Measurements from ENCODE around the gene GREM2.

GREM2 gene

DNA sequence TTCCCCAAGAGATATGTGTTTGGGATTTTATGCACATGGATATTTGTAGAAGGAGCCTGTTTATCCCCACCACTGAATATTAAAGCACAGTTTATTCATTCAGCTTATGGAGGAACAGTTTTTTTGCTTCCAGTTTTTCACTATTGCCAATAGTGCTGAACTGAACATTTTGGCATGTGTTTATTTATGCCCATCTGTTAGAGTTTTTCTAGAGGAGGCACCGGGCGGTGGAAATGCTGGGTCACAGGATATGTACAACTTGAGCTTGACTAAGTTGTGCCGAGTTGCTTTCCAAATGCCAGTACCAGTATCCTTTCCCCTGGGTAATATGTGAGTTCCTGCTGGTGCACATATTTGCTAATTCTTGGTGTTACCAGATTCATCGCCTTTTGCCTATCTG lies 111.3 kb downstream of the GREM2 start:
- no peak for DNase-seq (ENCODE audit: low read depth)

DNA sequence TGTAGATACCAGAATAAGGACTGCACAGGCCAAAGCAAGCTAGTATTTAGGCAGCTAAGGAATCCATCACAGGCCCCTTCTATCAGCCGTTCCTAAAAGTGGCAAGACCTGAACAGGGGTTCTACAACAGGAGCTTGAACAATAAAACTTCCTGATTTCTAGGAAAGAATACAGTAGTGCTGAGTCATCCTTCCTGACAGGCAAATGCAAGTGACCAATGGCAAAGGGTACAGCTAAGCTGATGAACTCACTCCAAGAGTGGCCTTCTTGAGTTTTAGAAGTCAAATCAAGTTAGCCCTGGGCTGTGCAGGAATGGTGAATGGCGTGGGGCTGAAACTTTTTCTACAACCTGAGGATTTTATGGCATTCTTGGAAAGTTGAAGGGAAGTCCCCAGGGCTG lies 112.9 kb downstream of the GREM2 start:
- no peak for DNase-seq (ENCODE audit: low read depth)

DNA sequence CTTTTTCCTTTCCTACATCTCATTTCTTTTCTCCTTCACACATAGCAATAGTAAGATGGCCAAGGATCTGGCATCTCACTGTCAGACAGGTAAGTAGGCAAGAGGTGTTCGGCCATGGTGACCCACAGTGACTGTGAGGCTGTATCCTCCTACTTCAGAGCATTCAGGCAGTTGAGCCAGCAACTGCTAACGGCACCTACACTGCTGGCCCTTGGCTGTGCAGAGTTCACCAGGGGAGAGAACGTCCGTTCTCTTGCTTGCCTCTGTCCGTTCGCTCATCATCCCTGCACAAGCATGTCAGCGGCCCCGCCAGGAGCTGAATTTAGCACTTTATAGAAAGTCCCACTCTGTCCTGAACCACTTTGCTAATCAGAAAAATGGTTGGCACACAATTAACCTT lies 113.6 kb downstream of the GREM2 start:
- DNase-seq (ENCODE audit: low read depth), result no peak

DNA sequence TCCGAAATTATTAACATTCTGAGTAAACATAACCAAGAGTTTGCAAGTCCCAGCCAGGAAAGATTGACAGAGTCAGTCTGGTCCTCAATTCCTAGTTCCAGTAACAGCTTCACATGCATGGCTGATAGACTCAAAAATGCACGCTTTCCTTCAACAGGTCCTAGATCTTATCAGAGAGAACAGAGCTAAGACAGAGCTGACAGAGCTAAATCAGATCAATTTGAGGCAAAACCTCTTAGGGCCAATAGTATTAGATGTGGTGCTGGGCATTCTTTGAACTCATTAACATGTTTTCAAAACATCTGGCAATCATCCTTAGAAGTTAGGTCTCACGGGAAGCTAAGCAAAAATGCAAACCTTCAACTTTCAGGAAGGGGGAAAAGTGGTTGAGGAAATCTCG lies 114.0 kb downstream of the GREM2 start:
- DNase-seq (ENCODE audit: low read depth), result no peak

DNA sequence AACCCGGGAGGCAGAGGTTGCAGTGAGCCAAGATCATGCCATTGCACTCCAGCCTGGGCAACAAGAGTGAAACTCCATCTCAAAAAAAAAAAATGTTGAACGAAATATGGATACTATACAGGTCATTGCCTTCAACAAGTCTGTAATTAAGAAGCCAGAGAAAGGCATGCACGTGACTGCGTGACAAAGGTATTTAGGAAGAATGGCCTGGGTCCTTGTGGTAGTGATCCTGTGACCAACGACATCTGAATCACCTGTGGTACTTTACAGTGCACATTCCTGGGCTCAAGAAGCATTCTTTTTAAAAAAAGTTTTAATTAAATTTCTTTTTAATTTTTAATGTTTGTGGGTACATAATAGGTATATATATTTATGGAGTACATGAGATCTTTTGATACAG lies 115.0 kb downstream of the GREM2 start:
- no peak for DNase-seq (ENCODE audit: low read depth)

DNA sequence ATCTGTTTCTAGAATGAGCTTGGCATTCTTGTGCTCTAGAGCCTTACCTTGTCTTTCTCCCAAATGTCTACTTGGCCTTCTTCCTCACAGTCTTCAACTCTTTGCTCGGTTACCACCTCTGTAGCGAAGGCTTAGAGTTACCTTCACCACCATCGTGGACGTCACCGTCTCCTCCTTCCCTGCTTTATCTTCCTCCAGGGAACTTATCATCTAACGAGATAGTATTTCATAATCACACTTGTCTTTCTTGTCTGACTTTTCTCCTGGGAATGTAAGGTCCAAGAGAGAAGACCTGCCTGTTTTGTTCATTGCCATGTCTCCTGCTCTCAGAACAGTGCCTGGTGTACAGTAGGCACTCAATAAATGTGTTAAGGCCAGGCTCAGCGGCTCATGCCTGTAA lies 115.6 kb downstream of the GREM2 start:
- DNase-seq (ENCODE audit: low read depth), result no peak

DNA sequence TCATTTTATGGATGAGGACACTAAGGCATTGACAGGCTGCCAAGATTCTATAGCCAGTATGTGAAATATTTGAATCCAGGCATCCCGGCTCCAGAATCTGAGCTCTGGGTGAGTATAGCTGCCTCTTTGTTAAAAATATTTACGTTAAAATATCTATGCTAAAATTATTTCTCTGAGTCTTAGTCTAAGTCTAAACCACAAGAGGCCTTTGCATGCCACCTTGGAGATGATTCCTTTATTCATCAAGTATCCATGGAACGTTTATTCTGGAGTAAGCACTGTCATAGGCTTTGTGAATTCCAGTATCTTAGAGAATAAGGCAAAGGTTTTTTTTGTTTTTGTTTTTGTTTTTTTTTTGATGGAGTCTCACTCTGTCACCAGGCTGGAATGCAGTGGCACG lies 116.4 kb downstream of the GREM2 start:
- DNase-seq (ENCODE audit: low read depth), result no peak

DNA sequence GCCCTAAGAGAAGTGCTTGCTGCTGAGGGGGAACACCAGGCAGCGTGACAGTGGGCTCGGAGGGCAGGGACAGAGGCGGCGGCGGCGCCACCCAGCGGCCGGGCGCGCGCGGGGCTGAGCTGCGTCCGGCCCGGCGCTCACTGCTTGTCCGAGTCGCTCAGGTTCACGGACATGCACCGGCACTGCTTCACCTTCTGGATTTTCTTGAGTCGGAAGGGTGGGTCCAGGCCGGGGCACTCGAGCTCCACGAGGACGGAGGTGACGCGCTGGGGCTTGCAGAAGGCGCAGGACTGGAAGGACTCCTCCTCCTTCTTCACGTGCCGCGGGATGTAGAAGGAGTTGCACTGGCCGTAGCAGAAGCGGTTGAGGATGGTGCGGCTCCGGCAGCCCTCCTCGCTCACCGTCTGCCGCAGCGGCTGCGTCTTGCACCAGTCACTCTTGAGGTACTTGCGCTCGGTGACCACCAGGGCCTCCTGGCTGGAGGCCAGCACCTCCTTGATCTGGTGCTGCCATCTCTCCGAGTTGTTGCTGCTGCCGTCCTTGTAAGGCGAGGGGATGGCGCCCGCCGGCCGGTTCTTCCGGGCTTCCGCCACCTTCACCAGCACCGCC lies 119.0 kb downstream of the GREM2 start:
- peak; percentile 42 for DNase-seq (ENCODE audit: low read depth)

DNA sequence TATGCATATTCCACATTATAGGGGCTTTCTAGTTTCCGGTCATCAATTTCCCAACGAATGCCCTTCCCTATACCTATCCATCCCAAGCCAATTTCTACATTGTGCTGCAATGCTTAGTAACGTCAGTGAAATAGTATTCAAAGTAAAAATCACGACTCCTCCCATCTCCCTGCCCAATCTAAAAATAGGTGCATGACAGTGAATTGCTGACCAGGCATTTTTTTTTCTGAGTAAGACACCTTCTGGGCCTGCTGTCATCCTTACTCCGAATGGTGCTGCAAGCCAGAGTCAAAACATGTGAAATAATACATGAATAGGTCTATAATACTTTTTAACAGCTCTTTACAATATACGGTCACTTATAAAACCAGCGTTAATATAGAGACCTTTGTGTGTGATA lies 120.2 kb downstream of the GREM2 start:
- no peak for DNase-seq (ENCODE audit: low read depth)

DNA sequence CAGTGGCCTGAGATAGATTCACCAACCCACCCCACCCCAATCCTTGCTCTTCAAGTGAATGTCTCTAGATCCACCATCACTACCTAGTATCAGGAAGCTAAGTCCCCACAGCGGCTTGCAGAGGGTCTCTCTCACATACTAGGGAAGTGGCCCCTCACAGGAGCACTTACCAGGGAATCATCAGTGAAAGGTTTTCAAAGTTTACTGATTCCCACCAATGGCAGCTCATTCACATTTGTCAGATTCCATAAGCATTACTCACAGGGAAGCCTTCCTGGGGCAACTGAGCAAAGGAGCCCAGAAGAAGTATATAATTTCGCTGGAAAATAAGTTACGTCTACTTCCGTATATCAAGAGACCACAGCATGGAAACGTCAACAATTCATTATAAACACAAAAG lies 120.8 kb downstream of the GREM2 start:
- no peak for DNase-seq (ENCODE audit: low read depth)

DNA sequence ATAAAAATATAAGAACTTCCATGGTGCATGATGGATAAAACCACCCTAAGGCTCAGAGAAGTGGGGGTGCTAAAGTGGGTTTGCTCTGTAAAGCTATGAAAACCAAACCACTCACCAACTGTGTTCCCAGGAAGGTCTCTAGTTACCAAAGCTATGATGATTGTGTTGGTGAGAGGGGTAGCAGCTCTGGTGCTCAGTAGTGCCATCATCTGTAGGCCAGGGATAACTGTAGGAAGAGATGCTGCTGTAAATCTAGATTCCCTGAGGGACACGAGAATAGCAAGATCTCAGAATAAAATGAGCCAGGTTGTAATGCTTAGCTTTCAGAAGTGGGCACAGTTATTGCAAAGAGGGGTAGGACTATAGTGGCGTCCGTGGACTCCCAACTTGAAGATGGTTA lies 124.5 kb downstream of the GREM2 start:
- DNase-seq (ENCODE audit: low read depth), result no peak

DNA sequence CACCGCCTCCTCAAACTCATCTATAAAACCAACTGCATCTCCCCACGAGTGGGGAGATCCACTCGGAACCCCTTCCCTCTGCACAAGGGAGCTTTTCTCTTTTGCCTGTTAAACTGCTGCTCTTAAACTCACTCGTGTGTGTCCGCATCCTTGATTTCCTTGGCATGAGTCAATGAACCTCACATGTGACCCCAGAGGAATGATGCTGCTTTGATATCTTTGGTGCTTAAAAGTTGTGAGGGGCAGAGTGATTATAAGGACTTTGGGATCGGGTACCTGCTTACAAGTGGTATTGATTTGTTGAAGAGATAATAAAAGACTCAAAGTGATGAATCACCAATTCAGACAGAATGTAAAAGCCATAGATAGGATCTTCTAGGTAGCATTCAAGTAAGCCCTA lies 125.3 kb downstream of the GREM2 start:
- DNase-seq (ENCODE audit: low read depth), result no peak

DNA sequence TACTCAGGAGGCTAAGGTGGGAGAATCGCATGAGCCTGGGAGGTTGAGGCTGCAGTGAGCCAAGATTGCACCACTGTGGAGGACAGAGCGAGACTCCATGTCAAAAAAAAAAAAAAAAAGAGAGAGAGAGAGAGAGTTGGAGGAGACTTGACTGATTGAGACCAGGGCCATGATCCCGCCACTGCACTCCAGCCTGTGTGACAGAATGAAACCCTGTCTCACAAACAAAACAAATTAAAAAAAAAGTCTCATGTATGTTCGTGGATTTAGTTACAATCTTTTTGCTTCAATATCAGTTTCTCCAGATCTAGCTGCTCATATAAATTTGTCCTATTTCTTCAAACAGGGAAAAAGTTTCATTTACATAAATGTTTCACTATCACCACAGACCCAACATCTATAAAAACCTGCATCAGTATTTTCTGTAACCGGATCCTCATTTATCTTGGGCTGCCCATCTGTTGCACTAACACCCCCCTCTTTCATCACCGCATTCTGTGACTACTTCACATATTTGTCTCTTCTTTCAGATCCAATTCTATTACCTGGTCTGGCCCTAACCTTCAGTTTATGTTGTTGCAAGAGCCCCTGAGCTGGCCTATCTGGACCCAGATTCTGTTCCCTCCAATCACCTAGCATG lies 127.0 kb downstream of the GREM2 start:
- DNase-seq (ENCODE audit: low read depth), result no peak

DNA sequence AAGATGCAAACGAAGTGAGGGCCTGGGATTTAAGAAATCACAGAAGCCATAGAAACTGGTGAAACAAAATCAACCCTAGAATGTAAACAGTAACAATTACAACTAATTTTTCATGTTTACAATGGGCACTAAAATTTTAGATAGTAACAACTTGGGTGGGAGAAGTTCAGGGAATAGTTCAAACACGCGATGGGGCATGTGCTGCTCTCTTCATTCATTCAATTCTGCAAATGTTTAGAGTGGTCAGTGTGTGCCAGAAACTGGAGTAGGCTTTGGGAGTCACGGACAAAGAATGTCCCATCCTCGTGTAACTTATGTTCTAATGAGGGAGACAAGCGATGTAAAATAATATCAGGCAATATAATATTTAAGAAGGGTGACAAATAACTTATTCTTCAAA lies 133.4 kb downstream of the GREM2 start:
- DNase-seq (ENCODE audit: low read depth), result no peak

DNA sequence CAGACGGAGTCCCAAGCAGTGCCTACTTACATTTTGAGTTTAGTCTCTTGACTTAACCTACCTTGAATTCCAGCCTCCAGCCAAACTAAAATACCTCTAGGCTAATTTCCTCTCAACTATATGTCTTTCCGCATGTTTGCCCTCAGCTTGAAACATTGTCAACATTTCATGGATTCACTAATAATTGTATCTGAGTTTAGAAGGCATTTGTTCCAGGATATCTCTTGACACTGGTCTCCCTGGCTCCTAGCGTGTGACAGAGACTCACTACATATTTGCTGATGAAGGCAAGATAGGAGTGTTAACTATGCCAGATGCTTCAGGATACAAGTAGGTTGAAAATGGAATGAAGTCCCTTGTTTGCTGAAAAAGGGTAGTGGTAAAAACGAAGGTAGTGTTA lies 136.1 kb downstream of the GREM2 start:
- DNase-seq (ENCODE audit: low read depth), result no peak

DNA sequence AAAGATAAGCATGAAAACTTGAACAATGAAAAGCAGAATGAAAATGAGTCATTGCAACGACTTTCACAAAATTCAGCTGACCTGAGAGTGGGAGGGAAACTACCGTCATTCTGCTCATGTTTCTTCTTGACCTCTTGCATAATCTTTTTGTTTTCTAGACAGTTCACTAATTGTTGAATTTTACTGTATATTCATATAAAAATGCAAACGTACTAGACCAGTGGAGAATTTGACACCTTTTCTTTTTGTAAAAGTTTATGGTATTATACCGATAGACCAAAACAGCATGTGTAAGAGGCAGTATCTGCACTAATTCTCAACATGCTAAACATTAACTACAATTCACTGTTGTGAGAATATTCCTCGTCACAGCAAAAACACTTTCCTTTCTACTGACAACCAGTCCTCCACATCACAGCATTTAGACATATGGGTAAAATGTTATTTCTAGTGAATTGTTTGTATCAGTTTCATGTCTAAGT lies 137.8 kb downstream of the GREM2 start:
- DNase-seq (ENCODE audit: low read depth), result peak; percentile 43

DNA sequence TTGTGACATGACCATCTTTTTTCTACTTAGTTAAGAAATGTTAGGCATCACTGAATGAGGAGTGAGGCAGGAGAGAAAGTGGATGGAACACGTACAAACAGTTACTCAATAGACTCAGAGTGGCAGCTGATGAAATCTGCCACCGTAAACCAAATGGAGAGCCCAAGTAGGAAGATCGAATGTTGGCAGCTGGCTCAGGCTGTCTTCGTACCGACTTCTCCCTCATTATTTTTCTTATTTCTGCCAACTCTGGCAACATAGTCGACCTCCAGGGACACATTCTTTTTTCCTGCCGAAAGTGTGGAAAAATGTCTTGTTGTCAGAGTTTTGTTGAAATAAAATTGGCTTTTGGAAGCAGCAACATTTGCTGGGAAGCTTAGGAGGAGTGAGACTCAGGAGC lies 143.3 kb downstream of the GREM2 start:
- DNase-seq (ENCODE audit: low read depth), result no peak

DNA sequence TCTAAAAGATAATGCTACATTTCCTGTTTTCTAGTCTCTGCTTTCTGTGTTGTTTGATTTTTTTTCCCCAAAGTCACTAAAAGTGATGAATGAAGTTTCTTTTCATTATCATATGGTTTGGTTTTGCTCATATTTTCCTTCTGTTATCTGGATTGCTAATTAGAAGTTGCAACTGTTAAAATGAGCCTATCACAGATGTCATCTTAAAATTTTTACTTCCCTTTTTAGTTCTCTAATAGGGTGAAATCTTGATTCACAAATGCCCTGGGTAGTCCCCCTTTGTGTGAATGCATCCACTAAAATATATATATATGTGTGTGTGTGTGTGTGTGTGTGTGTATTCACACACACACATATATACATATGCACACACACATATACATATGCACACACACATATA lies 144.1 kb downstream of the GREM2 start:
- DNase-seq (ENCODE audit: low read depth), result no peak

DNA sequence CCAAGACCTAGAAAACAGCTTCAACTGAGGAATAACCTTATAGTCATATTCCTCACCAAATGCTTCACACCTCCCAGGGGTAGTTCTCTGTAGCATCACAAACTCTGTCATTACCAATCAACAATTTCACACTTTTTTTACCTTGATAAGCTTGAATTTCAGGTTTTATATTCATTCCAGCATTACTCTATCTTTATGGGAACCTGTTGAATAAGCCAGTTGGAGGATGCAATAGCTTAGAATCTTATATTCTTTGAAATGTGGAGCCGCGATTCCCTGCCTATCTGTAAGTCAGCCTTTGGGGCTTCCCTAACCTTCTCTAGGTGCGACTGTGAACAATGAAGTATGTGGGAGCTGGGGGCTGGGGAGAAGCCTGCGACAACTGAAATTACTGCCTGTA lies 145.4 kb downstream of the GREM2 start:
- no peak for DNase-seq (ENCODE audit: low read depth)

DNA sequence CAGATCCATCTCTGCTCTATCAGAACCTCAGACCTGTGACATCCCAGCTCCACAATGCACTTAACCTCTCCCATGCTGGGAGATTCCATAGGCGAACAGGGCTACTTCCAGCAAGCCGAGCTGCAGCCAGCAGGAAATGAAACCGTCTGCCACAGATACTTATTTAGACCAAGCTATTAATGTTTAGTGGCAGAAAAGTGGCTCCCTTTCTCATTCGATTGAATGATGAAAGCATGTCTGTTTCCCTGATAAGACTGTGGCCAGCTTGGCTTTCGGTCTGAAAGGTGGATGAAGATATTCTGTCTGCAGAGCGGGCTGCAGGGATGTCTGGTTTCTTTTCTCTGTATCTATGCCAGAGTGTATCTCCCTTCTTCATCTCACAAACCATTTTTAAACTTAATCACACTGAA lies 146.4 kb downstream of the GREM2 start:
- DNase-seq (ENCODE audit: low read depth), result no peak

DNA sequence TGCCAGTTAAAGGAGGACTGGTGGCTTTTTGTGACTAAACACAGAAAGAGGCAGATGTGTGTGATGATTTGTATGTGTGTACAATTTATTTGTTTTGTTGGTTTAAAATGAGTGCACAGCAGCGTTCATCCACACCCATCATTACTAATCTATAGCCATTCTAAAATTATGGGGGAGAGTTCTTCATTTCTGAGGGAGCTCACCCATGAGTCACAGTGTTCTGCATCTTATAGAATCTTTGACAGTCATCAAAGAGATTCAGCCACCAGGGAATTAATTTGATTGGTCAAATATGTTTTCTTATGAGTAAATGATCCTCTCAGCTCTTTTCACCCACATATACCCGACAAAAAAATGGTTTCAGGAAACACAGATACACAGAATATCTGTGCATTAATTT lies 147.9 kb downstream of the GREM2 start:
- no peak for DNase-seq (ENCODE audit: low read depth)

DNA sequence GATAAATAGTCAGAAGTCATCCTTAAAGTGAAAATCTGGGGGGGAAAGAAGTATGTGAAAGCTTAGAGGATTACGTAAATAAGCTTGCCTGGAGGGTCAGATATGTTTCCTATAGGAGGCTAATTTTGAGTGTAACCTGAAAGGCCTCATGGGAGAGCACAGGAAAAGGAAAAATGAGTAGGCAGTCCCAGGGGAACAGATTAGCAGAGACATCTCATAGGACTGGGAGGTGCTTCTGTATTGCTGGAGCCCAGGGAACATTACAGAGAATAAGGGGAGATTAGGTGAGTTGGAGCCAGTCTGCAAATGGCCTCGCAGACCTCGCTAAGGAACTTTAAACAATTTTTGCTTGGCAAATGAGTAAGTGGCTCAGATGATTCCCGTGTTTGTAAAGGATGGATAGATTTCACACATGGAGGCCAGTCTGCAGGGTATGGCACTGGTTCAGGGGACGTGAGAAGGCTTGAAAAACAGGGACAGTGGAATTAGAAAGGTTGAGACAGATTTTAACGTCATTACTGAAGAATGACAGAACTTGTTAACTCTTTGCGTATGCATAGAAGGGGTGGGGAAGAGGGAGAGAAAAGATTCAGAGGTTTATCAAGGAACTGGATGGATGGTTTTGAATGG lies 149.1 kb downstream of the GREM2 start:
- no peak for DNase-seq (ENCODE audit: low read depth)

DNA sequence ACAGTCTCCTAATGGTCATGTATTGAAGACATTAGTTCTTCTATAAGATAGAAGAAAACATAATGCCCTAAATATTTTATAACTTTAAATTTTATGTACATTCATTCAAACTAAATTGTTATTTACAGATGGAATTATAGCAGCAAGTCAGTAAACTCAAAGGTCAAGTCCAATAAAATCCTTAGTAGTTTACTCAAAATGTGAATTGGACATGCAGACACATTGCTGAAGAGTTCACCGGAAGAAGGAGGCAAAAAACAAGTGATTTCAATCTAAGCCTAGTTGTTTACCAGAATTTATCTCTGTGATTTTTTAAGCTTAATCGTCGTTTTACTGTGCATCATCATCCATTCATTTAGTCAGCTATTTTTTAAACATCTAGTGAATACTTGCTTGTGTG lies 149.7 kb downstream of the GREM2 start:
- DNase-seq (ENCODE audit: low read depth), result no peak

DNA sequence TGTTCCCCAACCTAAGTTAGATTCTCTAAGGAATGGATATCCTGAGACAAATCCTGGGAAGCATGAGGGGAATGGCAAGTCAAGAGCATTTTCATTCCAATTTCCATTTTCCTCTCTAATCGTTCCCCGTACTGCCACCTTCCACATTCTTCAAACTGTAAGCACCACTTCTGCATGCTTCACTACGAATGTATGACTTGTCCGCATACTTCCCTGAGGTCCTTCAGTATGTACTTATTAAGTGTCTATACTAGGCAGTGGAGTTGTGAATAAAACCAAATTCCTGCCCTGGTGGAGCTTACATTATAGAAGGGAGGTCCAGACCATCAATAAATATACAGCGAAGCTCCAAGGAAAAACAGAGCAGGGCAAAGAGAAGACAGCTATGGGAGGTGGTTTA lies 154.8 kb downstream of the GREM2 start:
- DNase-seq (ENCODE audit: low read depth), result no peak
